HS-27A (cell line): ENCODE data around the gene ADAP1.

Experiments
- DNase-seq: peaks from one replicate; pipeline ENCODE4 v3.0.0-alpha.2; 2012; ENCODE audit warnings: low read depth, missing footprints

Gene ADAP1

DNA sequence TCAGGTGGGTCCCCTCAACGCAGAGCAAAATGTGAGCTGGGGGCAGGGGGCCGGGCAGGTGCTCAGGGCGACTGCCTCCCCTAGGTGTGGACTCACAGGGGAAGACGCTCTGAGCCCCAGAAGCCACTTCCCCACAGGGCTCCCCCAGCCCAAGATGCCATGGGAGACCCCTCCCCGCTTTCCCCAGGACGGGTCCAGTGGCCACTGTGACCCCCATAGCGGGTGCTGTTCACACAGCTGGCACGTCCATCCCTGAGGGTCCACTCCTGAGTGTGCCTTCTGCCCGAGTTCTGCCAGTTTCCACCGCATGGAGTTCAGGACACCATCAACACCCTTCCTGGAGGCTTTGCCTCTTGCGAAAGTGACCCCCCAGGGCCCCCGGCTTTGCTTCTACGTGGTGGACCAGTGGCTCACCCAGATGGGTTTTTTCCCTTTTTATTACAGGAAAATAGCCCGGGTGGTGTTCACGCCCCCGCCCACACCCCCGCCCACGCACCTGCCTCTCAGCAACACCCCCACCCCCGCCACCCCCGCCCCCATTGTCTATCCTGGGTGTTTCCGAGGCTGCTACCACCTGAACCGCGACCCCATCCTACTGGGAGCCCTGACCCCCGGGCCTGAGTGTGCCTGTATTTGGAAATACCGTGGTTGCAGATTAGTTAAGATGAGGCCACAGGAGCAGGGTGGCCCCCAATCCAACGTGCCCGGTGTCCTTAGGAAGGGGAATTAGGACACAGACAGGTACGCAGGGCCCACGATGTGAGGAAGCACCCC lies 32.0 kb downstream of the ADAP1 start:
- no peak for DNase-seq

GRCh38 chr7:921581-922333 lies 32.7 kb downstream of the ADAP1 start:
- DNase-seq = no peak

GRCh38 chr7:921071-921461 lies 33.4 kb downstream of the ADAP1 start:
- no peak for DNase-seq

DNA sequence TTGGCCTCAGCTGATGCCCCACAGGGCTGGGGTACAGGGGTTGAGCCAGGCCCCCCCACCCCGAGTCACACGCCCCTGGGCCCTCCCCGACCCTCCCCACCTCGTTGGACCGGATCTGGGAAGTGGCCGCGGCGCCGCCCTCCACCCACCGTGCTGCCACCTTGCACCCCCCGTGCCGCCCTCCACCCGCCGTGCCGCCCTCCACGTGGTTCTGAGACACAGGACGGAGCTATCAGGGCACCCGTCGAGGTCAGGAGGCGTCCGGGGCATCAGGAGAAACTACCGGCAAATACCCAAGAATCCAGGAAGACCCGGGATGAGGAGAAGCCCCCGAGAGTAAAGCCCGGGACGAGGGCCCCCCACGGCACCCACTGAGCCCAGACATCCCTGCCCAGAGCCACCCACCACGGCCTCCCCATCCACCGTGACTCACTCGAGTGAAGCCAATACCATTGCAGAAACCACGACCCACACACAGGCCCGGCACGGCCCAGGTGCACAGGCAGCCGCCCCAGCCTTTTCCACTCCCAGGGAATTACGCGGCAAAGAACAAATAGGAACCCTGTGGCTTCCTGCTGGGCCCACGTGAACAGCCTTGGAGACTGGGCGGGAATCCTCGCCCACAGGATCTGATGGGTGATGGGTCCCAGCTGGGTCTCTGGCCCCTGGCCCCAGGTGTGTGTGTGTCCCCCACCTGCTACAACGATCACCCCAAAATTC lies 34.0 kb downstream of the ADAP1 start:
- DNase-seq = no peak

- no peak for DNase-seq
Measured at GRCh38 chr7:919924-920341, 34.5 kb downstream of the ADAP1 start.

DNA sequence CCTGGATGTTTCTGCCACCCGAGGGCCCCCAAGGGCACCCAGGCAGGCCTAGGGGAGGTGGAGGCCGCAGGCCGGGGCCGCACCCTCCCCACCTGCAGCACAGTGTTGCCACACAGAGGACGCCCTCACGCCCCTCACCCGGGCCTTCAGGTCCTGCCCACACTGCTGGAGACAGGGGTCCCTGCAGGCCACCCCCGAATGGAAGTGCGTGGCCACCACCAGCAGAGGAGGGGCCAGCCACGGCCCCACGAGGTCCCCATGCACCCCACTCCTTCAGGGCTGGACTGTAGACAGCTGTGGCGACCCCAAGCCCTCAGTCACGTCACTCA lies 35.4 kb downstream of the ADAP1 start:
- DNase-seq = no peak

DNA sequence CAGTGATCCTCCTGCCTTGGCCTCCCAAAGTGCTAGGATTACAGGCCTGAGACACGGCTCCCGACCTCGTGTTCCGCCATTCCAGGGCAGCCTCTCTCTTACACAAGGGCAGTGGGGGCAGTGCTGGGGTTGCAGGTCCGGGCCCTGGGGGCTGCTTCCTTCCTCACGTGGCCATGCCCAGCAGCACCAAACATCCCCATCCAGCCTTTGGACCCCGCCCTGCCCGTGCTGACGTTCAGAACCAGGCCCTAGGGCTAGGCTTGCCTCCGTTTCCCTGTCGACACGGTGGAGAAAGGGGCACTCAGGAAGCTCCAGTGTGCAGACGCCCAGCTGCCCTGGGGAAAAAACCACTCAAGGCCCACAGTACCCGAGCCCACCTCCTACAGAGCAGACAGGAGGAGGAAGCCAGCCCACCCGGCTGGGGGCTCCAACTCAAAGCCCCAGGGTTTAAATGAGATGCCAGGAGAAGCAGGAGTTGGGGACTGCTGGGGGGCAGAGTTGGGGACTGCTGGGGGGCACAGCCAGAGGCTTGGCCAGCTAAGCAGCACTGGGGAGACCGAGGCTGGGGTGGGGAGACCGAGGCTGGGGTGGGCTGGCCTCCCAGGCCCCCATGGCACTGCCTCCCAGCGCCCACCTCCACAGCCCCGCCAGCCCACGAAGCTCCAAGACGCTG lies 35.9 kb downstream of the ADAP1 start:
- no peak for DNase-seq

- no peak for DNase-seq
Measured at GRCh38 chr7:918118-918425, 36.4 kb downstream of the ADAP1 start.

GRCh38 chr7:917255-918117 lies 37.0 kb downstream of the ADAP1 start:
- no peak for DNase-seq

GRCh38 chr7:916291-916941 lies 38.1 kb downstream of the ADAP1 start:
- DNase-seq = no peak

- no peak for DNase-seq
Measured at GRCh38 chr7:915291-916218, 38.9 kb downstream of the ADAP1 start.

DNA sequence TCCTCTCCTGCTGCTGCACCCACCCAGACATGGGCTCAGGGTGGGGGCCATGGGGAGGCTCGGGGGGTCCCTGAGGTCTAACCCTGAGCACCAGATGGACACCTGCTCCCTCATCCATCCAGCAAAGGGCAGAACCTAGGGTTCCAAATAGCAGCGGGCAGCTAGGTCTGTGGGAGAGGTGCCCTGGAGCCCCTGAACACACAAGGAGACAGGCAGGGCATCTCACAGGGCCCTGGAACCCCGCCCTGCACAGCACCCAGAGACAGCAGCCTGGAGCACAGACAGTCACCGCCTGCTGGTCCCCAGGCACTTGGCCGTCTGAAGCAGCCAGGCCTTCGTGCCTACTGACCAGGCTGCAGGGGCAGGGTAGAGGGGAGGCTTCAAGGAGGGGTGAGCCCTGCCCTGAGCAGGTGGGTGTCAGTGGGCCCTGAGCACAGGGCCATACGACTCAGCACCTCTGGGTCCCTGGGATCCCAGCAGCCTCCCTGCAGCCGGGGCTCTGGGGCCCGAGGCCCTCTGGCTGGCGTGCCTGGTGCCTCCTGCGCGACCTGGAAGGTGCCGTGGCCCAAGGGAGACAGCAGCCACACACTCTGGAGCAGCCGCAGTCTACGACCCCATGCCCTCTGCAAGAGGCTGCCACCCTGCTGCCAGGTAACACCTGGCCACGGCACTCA lies 39.8 kb downstream of the ADAP1 start:
- no peak for DNase-seq

DNA sequence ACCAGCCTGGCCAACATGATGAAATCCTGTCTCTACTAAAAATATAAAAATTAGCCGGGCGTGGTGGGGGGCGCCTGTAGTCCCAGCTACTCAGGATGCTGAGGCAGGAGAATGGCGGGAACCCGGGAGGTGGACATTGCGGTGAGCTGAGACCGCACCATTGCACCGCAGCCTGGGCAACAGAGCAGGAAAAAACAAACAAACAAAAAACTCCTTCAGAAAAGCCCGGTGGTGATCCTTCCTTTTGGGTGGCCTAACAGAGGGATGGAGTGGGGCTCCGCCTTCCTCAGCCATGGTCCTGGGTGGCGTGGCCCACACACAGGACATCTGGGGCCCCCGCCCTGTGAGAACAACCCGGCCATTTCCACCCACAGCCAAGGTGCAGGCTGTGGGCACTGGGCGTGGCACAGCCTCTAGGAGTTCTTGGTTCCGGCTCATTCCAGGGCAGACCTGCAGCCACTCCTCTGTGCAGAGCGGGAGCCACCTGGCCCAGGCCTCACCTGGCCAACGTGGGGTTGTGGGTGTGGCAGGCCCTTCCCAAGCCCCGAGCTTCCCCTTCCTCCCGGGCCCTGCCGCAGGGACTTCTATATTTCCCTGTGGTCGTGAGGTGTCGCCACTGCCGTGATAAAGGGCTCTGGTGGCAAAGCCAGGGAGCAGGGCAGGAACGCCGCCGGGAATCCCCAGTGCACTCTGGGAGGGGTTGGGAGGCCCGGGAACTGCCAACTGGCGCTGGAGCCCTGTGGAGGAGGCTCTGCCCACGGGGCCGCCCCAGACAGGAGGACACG lies 40.6 kb downstream of the ADAP1 start:
- no peak for DNase-seq

DNA sequence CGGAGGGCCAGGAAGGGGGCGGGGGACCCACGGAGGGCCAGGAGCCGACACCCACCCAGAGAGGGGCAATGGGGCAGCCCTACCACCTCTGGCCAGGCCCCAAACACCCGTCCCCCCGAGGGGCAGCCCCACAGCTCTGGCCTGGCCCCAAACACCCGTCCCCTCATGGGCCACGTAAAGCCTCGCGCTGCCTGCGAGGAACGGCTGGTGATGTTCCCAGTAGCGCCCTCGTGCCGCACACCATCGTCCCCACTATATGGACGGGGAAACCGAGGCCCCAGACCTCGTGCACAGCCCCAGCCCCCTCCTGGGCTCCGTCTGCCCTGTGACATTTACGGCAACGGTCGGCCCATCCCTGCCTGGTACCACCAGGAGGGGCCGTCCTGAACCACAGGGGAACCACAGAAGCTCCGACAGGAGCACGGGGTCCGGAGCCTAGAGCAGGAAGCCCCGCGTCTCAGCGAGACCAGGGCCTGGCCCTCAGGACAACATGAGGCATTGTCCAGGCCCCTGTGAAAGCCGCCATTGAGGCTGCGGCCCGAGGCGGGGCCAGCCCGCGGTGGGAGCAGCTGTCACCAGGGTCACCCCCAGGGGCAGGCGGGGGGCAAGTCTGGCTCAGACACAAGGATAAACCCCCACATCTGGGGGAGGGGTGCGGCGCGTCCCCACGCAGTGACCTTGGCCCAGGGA lies 42.5 kb downstream of the ADAP1 start:
- DNase-seq = no peak

DNA sequence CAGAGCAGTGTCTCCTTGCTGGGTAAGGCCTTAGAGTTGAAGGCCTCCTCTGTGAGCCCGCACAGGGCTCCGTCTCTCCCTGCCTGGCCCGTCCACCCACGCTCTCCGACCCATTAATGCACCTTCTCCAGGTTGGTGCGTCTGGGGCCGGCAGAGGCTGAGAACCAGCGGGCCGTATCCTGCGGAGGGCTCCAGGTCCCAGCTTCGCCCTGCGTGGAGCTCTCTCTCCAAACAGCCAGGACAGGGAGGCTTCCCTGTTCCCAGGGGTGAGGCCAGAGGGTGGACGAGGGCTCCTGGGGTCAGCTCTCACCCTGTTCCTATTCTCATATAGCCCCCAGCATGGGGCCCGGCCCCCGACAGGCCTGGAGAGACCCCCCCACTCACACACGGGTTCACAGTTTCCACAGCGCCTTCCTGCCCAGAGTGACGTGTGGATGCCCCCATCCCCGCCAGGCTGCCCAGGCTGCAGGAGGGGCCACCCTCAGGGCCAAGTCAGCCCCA lies 43.5 kb downstream of the ADAP1 start:
- no peak for DNase-seq

DNA sequence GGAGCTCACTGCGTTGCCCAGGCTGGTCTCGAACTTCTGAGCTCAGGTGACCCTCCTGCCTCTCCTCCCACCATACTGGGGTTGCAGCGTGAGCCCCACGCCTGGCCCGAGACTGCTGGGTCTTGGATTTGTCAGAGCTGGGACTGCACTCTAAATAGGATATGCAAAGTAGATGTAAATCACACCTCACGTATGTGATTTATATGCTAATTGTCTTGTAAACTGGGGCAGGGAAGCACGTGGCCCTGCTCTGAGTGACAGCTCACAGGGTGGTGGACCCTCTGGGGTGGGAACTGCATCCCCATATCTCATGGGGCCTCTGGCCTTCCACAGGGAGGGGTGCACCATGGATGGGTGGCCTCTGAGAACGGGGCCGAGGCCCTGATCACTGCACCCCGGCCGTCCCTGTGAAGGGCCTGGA lies 44.0 kb downstream of the ADAP1 start:
- DNase-seq = no peak

GRCh38 chr7:909358-910329 lies 44.8 kb downstream of the ADAP1 start:
- no peak for DNase-seq
